GM12865 (cell line): ENCODE measurements around the gene RTN4RL1.

ENCODE experiments used
- DNase-seq: peaks from one replicate; pipeline ENCODE4 v3.0.0; 2010; ENCODE audit warnings: low read depth
- H3K4me3 ChIP-seq: 2 replicates; pipeline ENCODE4 v1.5.1; 2011; ENCODE audit warnings: mild to moderate bottlenecking, low read depth, low read length, control low read depth
- TF ChIP-seq, protein P1 (sequence below): IDR thresholded peaks from 2 replicates; pipeline ENCODE4 v1.5.1; 2011; ENCODE audit warnings: low read length, control low read depth, low read depth, inconsistent platforms; ENCODE audit not compliant: insufficient read depth; ENCODE audit errors: missing control alignments

RTN4RL1 gene

DNA sequence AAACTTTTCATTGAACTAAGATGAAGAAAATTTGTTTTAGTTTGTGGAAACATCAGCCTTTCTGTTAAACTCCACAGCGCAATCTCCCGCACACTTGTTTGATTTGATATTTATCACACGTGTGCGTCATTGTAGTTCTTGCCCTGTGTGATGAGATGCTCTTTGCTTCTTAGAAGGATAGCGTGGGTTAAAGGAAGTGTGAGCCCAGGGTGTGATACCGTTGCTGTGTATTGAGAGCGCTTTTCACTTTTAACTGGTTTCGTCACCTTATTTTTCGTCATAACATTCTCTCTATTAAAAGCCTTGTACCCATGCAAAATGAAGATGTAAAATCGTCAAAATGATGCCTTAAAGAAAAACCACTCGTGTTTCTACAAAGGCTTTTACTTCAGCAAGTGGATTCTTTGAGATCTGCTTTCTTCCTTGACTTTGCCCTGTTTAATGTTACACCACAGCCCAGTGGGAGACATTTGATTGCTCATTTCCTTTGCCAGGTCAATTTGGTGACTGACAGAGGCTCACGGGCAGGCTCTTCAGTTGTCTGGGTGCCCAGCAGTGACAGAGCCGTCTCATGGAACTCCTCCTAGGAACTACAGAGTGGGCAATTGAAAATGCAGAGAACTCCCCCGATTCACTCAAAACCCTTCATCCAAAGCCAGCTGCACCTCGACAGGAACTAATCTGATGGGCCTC lies 134.2 kb downstream of the RTN4RL1 start:
- TF ChIP-seq, protein P1, sequence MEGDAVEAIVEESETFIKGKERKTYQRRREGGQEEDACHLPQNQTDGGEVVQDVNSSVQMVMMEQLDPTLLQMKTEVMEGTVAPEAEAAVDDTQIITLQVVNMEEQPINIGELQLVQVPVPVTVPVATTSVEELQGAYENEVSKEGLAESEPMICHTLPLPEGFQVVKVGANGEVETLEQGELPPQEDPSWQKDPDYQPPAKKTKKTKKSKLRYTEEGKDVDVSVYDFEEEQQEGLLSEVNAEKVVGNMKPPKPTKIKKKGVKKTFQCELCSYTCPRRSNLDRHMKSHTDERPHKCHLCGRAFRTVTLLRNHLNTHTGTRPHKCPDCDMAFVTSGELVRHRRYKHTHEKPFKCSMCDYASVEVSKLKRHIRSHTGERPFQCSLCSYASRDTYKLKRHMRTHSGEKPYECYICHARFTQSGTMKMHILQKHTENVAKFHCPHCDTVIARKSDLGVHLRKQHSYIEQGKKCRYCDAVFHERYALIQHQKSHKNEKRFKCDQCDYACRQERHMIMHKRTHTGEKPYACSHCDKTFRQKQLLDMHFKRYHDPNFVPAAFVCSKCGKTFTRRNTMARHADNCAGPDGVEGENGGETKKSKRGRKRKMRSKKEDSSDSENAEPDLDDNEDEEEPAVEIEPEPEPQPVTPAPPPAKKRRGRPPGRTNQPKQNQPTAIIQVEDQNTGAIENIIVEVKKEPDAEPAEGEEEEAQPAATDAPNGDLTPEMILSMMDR, result no peak
- H3K4me3 ChIP-seq, result no peak overlapping the region
- no peak for DNase-seq

DNA sequence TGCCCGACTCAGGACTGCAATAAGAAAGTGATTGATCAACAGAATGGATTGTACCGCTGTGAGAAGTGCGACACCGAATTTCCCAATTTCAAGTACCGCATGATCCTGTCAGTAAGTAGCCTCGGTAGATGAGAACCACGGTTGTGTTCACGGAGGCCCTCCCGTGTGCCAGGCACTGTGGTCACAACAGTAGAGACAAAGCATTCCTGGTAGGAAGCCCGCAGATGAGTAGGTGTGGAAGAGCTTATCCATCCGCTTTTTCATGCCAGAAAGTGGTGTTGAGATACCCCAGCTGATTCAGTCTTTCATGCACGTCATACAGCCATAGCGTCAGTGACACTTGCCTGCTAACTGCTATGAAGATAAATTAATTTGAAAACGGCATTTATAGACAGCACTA lies 136.4 kb downstream of the RTN4RL1 start:
- H3K4me3 ChIP-seq, result no peak overlapping the region
- TF ChIP-seq, protein P1, result no peak
- no peak for DNase-seq
